ENCODE data around the gene NR2F6.
"Not testable (repeated sequence)": the region's sequence is repeated elsewhere in the genome, so short reads cannot be mapped to it uniquely, and the experiment has no call there.

NR2F6 gene

GRCh38 chr19:17245535-17245984, at the start of gene NR2F6:
NR2F6 (minus strand) TSS chr19:17245919; CDS start chr19:17245220, 699 bp downstream.
- H3K4me3 ChIP-seq (ENCODE audit: low read depth, low read length) = peak within 1 kb of the TSS; percentile 87

- H3K4me3 ChIP-seq (ENCODE audit: low read depth, low read length) = no peak overlapping the region
These were observed 48.6 kb upstream of the NR2F6 start for GRCh38 chr19:17294051-17294891.

- no peak overlapping the region for H3K4me3 ChIP-seq (ENCODE audit: low read depth, low read length)
These were observed 47.9 kb upstream of the NR2F6 start for GRCh38 chr19:17293605-17294004.

- peak overlapping the region; percentile 44 for H3K4me3 ChIP-seq (ENCODE audit: low read depth, low read length)
These were observed 46.8 kb upstream of the NR2F6 start for GRCh38 chr19:17292301-17293074.

- H3K4me3 ChIP-seq (ENCODE audit: low read depth, low read length) = no peak overlapping the region
These were observed 43.8 kb upstream of the NR2F6 start for GRCh38 chr19:17289489-17289888.

GRCh38 chr19:17286752-17287151, 41.0 kb upstream of the NR2F6 start:
- no peak overlapping the region for H3K4me3 ChIP-seq (ENCODE audit: low read depth, low read length)

GRCh38 chr19:17286263-17286662, 40.5 kb upstream of the NR2F6 start:
- no peak overlapping the region for H3K4me3 ChIP-seq (ENCODE audit: low read depth, low read length)

GRCh38 chr19:17285415-17286135, 39.9 kb upstream of the NR2F6 start:
- no peak overlapping the region for H3K4me3 ChIP-seq (ENCODE audit: low read depth, low read length)

- no peak overlapping the region for H3K4me3 ChIP-seq (ENCODE audit: low read depth, low read length)
These were observed 37.8 kb upstream of the NR2F6 start for GRCh38 chr19:17283504-17283996.

GRCh38 chr19:17282488-17283125, 36.9 kb upstream of the NR2F6 start:
- peak overlapping the region; percentile 13 for H3K4me3 ChIP-seq (ENCODE audit: low read depth, low read length)

- H3K4me3 ChIP-seq (ENCODE audit: low read depth, low read length) = peak within 1 kb of the TSS; percentile 13
These were observed 35.9 kb upstream of the NR2F6 start, which contains the start of gene ANKLE1 for GRCh38 chr19:17281391-17282304. ANKLE1 (plus strand) TSS chr19:17281901; CDS start chr19:17281921, 20 bp downstream.

- no peak overlapping the region for H3K4me3 ChIP-seq (ENCODE audit: low read depth, low read length)
These were observed 33.7 kb upstream of the NR2F6 start for GRCh38 chr19:17279436-17279835.

- no peak overlapping the region for H3K4me3 ChIP-seq (ENCODE audit: low read depth, low read length)
These were observed 29.9 kb upstream of the NR2F6 start for GRCh38 chr19:17275441-17276175.

- H3K4me3 ChIP-seq (ENCODE audit: low read depth, low read length) = not testable (repeated sequence)
These were observed 29.2 kb upstream of the NR2F6 start for GRCh38 chr19:17274892-17275291.

- no peak overlapping the region for H3K4me3 ChIP-seq (ENCODE audit: low read depth, low read length)
These were observed 23.0 kb upstream of the NR2F6 start for GRCh38 chr19:17268754-17269153.

- peak within 1 kb of the TSS; percentile 82 for H3K4me3 ChIP-seq (ENCODE audit: low read depth, low read length)
These were observed 21.5 kb upstream of the NR2F6 start, which contains the start of gene BABAM1 for GRCh38 chr19:17266975-17267788. BABAM1 (plus strand) TSS chr19:17267443; CDS start chr19:17268807, 1,364 bp downstream.

GRCh38 chr19:17266589-17266974, 20.9 kb upstream of the NR2F6 start:
- H3K4me3 ChIP-seq (ENCODE audit: low read depth, low read length) = no peak overlapping the region

GRCh38 chr19:17266026-17266425, 20.3 kb upstream of the NR2F6 start:
- no peak overlapping the region for H3K4me3 ChIP-seq (ENCODE audit: low read depth, low read length)

Data from iPS-11a (cell line).